Keratinocyte (primary cell): ENCODE data around the gene ITGA6.

ENCODE experiments used
- CTCF ChIP-seq, 3 experiments: IDR thresholded peaks in 1 of 3; conservative IDR thresholded peaks in 1 of 3; optimal IDR thresholded peaks in 1 of 3; 2 replicates in 2 of 3; 3 replicates in 1 of 3; pipeline versions ENCODE3 to v1.5.1; 2011; ENCODE audit warnings: low read length in 3 of 3, mild to moderate bottlenecking in 3 of 3, moderate library complexity in 2 of 3, control low read depth in 1 of 3, inconsistent platforms in 1 of 3; ENCODE audit not compliant: insufficient read depth in 2 of 3; ENCODE audit errors: extremely low read depth in 1 of 3
- EZH2 ChIP-seq: IDR thresholded peaks from one replicate; pipeline ENCODE4 v1.6.1; 2012; ENCODE audit warnings: inconsistent platforms, mild to moderate bottlenecking, low read length, moderate library complexity

- TF ChIP-seq CTCF (optimal IDR thresholded peaks at IDR 0.05 in 1 of 3, IDR thresholded peaks at IDR 0.05 in 1 of 3, conservative IDR thresholded peaks at IDR 0.05 in 1 of 3; ENCODE audit: extremely low read depth in 1 of 3, insufficient read depth in 2 of 3, low read length in 3 of 3) (no peak), EZH2 (no peak)
Measured at GRCh38 chr2:172408143-172408766, 19.1 kb upstream of the ITGA6 start.
